Fibroblast of mammary gland (primary cell): Measurements from ENCODE around the gene PREP.

ENCODE experiments used
- DNase-seq: peaks from one replicate; pipeline ENCODE4 v3.0.0-alpha.2; 2010; ENCODE audit warnings: low read depth
- H3K4me3 ChIP-seq: 2 replicates; pipeline ENCODE4 v1.5.1; 2011; ENCODE audit warnings: low read depth, mild to moderate bottlenecking, low read length, moderate library complexity; ENCODE audit not compliant: control insufficient read depth
- TF ChIP-seq, protein P1 (sequence below): conservative IDR thresholded peaks from 2 replicates; pipeline ENCODE4 v1.5.1; 2011; ENCODE audit warnings: low read depth, low read length, inconsistent platforms; ENCODE audit not compliant: control insufficient read depth, insufficient read depth

The PREP gene

DNA sequence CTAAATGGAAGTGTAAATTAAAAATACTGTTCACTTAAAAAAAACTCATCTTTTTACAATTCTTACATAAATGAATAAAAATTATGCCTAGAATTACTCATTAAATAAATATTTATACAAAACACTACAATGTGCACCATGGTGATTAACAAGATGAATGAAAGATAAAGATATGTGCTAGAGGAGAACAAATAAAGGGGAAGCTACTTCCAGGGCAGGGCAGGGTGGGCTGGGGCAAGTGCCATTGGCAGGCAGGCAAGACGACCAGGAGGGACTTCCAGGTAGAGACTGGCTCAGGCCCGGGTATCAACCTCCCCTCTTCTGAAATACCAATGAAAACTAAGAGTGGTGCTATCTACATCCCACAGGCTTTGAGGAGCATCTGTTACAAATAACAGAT lies 20.4 kb downstream of the PREP start:
- no peak overlapping the region for H3K4me3 ChIP-seq
- DNase-seq: no peak
- TF ChIP-seq, protein P1, sequence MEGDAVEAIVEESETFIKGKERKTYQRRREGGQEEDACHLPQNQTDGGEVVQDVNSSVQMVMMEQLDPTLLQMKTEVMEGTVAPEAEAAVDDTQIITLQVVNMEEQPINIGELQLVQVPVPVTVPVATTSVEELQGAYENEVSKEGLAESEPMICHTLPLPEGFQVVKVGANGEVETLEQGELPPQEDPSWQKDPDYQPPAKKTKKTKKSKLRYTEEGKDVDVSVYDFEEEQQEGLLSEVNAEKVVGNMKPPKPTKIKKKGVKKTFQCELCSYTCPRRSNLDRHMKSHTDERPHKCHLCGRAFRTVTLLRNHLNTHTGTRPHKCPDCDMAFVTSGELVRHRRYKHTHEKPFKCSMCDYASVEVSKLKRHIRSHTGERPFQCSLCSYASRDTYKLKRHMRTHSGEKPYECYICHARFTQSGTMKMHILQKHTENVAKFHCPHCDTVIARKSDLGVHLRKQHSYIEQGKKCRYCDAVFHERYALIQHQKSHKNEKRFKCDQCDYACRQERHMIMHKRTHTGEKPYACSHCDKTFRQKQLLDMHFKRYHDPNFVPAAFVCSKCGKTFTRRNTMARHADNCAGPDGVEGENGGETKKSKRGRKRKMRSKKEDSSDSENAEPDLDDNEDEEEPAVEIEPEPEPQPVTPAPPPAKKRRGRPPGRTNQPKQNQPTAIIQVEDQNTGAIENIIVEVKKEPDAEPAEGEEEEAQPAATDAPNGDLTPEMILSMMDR: no peak

DNA sequence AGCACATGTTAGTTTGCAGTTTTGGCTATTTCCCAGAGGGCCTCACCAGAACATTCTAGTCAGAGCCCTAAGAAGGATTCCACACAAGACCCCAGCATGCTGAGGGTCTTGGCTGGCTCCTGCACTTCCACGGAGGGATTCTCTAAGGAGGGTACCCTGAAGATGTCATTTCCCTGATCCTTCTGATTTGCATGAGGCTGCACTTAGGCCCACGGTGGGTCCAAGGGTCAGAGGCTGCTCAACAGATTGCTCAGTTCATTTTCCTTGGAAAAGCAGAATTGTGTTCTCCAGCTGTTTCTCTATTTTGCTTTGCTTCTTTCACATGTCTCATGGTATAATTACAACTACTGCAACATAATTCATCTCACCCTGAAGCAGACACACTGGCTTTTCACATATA lies 22.2 kb downstream of the PREP start:
- no peak for DNase-seq
- TF ChIP-seq, protein P1: no peak
- H3K4me3 ChIP-seq: no peak overlapping the region

DNA sequence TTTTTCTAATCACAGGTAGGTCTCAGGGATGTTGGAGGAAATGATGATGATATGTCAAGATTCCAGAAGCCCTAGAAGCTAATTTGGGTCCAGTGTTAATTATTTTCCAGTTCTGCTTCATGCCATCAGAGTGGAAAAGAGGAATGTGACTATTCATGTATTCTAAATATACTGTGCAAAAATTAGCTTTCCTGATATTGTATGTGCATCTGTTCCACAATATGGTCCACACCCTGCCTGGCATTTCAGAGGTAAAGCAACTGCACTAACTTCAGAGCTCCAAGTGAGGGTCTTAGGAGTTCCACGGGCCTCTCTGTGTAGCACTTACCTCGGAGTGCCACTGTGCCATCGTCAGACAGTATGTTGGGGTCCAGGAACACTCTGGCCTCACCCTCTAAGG lies 27.1 kb downstream of the PREP start:
- no peak overlapping the region for H3K4me3 ChIP-seq
- TF ChIP-seq, protein P1: no peak
- DNase-seq: no peak

DNA sequence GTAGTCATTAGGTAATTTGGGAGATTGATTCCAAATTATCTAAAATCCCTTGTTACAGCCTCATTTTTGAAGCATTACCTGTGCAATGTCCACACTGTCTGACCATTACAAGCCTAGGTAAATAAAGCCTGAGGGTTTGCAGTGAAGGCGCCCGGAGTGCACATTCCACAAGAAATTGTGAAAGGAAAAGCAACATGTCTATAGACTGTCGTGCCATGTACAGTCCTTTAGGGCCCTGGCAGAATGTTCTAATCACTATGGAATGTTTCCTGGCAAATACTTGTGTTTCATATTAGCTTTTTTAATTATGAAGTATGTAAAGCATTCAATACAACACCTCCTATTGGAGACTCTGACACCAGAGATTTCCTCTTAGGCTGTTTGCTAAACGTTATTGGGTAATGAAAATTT lies 28.9 kb downstream of the PREP start:
- H3K4me3 ChIP-seq: no peak overlapping the region
- no peak for DNase-seq
- TF ChIP-seq, protein P1: no peak

DNA sequence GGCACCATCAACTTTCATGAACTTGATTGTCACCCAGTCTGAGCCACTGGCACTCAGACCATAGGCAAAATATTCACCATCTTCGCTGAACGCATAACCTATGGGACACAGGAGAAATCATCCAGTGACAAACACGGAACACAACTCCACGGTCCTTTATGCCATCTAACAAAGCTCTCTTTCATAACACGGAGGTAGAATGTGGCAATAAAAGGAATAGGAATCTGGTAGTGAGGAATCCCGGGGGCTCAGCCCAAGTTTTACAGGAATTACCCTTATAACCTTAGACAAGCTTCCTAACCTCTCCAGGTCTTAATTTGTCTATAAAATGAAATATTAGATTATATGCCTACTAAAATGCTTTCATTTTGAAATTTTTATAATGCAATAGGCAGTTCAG lies 29.4 kb downstream of the PREP start:
- H3K4me3 ChIP-seq: no peak overlapping the region
- TF ChIP-seq, protein P1: no peak
- DNase-seq: no peak

DNA sequence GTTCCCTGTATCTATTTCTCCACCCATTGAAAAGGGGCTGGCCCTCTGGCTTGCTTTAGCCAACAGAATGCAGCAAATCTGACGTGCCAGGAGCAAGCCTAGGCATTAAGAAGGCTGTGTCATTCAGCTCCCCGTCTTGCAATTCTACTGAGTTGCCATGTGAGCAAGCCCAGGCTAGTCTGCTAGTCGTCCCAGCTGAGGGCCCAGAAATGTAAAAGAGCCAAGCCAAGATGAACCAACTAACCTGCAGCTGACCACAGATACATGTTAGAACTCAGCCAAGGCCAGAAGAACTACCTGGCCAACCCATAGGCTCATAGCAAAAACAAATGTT lies 30.1 kb downstream of the PREP start:
- H3K4me3 ChIP-seq: no peak overlapping the region
- TF ChIP-seq, protein P1: no peak
- DNase-seq: no peak

DNA sequence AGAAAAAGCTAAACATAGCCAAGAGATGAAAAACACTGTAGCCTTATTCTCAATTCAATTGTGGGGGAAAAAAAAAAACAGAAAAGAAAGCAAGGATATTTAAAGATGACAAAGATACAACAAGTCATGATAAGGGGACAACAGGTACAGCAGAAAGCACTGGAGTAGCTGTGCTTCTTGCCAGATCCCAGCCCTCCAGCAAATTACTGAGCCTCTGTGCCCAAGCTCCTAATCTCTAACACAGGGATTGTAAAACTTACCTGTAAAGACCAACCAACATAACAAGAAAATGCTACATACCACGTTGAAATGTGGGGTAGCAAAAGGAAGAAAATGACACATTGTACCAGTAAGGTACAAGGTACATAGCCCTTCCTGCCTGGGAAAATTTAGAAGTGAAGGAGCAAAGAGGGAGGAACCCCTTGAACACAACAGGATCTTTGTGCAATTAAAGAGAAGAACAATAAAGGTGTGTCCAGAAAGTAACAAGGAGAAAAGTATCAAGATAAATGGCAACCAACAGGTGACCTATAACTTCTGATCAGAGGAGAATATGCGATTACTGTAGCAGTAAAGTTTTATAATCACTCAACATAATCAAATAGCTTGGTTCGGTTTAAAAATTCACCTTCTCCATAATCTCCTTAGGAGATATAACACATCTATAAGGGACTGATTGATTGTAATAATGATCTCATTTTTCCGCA lies 30.6 kb downstream of the PREP start:
- no peak overlapping the region for H3K4me3 ChIP-seq
- DNase-seq: no peak
- TF ChIP-seq, protein P1: no peak
